ENCODE results near the gene FAM222A. TPM values are rescaled to one million over a fixed set of nuclear protein-coding genes. Genes with fewer than 3 reads are reported as not detected.

Gene FAM222A
- total and polyA plus RNA-seq, 2 of the 8 experiments (the other 6 are each of a cell fraction or from before 2014, with no cell fraction given) = 0.94 to 1.1 TPM

GRCh38 chr12:109792992-109793391 lies 79.4 kb downstream of the FAM222A start:
- Histone ChIP-seq H3K4me1 (replicated peaks in 1 of 4; ENCODE audit: control insufficient read depth in 3 of 4, insufficient read depth in 4 of 4, low read length in 3 of 4) (no peaks in the 10 kb centered on the region; a peak in 1 of 7 replicates), H3K4me2 (ENCODE audit: insufficient read depth in 1 of 2, low read depth in 2 of 2, low read length in 2 of 2) (no peak overlapping the region), H3K79me2 (ENCODE audit: control insufficient read depth in 1 of 2, insufficient read depth in 2 of 2, low read length in 2 of 2) (no peaks in the 10 kb centered on the region), H4K8ac (ENCODE audit: extremely low read depth, insufficient read depth, low read length) (no peak overlapping the region), H3K36me3 (ENCODE audit: control insufficient read depth in 2 of 4, insufficient read depth in 4 of 4, low read length in 3 of 4) (no peaks in the 10 kb centered on the region), H2BK12ac (ENCODE audit: low read depth, low read length) (no peak overlapping the region), H3K79me1 (ENCODE audit: low read depth, low read length) (no peaks in the 10 kb centered on the region), H3K9ac (replicated peaks in 1 of 4; ENCODE audit: extremely low read depth in 1 of 4, low read depth in 3 of 4, low read length in 3 of 4) (no peak overlapping the region), H4K20me1 (replicated peaks in 1 of 2; ENCODE audit: control insufficient read depth in 1 of 2, insufficient read depth in 2 of 2, low read length in 2 of 2) (no peaks in the 10 kb centered on the region), H2BK5ac (ENCODE audit: low read depth, low read length) (no peak overlapping the region), H2AFZ (ENCODE audit: low read length) (no peak overlapping the region), H3K27me3 (replicated peaks in 1 of 4; ENCODE audit: control insufficient read depth in 3 of 4, extremely low read depth in 1 of 4, insufficient read depth in 3 of 4, low read length in 3 of 4) (no peaks in the 10 kb centered on the region), H4K5ac (ENCODE audit: insufficient read length, low read depth, low read length) (no peak overlapping the region), H2BK15ac (ENCODE audit: low read length) (no peak overlapping the region), H4K91ac (replicated peaks; ENCODE audit: insufficient read length, low read length) (no peak overlapping the region), H3K9me3 (ENCODE audit: insufficient read depth in 2 of 2, low read depth in 1 of 2, low read length in 1 of 2) (no peaks in the 10 kb centered on the region), H2AK5ac (ENCODE audit: low read depth, low read length) (no peak overlapping the region), H3K27ac (ENCODE audit: low read depth, low read length) (no peak overlapping the region), H3K4ac (replicated peaks; ENCODE audit: insufficient read length, low read depth, low read length) (no peak overlapping the region), H2BK120ac (replicated peaks; ENCODE audit: low read depth, low read length) (no peak overlapping the region), H3K18ac (ENCODE audit: extremely low read depth, low read length) (no peak overlapping the region), H3K23ac (ENCODE audit: insufficient read length) (no peak overlapping the region), H2BK20ac (ENCODE audit: low read length) (no peak overlapping the region), H3K56ac (replicated peaks; ENCODE audit: insufficient read length, low read depth, low read length) (no peak overlapping the region), H3K14ac (ENCODE audit: insufficient read length) (no peak overlapping the region), H3K4me3 (ENCODE audit: extremely low read depth in 1 of 4, insufficient read depth in 2 of 4, low read depth in 3 of 4, low read length in 4 of 4) (no peak overlapping the region), H3K23me2 (ENCODE audit: low read depth, low read length) (no peaks in the 10 kb centered on the region)
- ChIA-PET POLR2A (ENCODE audit: partially characterized antibody) (interaction anchor here (0.9 kb wide), 1 partner anchor 15 kb away, joined by 3 read pairs; no protein-coding TSS in a partner anchor), CTCF (ENCODE audit: partially characterized antibody) (interaction anchor here (1.6 to 8.1 kb wide), 2 partner anchors 12 to 60 kb away, joined by 4 to 62 read pairs; no protein-coding TSS in a partner anchor)
- FAIRE-seq (no peak), DNase-seq (ENCODE audit: low read depth in 1 of 2, low spot score in 2 of 2) (no peak)
- TF ChIP-seq PHF8 (conservative IDR thresholded peaks at IDR 0.05; ENCODE audit: low read depth, low read length) (no peak), HDAC6 (IDR thresholded peaks at IDR 0.05; ENCODE audit: low read depth, low read length) (no peak), RBBP5 (IDR thresholded peaks at IDR 0.05; ENCODE audit: borderline replicate concordance, low read depth, low read length) (no peak)
